H9 (cell line): ENCODE data around the gene GATAD2B. TPM values are rescaled to one million over a fixed set of nuclear protein-coding genes. Genes with fewer than 3 reads are reported as not detected.

ENCODE experiments used
- DNase-seq: peaks from one replicate; pipeline ENCODE4 v3.0.0-alpha.2; 2017
- H2AFZ ChIP-seq: one replicate; pipeline ENCODE4 v1.6.1; 2013; ENCODE audit warnings: mild to moderate bottlenecking, low read length, control low read depth, moderate library complexity
- H2AK5ac ChIP-seq: 2 replicates; pipeline ENCODE4 v1.6.1; 2013; ENCODE audit warnings: low read length, control low read depth, mixed read lengths; ENCODE audit not compliant: insufficient read length
- H2BK120ac ChIP-seq: one replicate; pipeline ENCODE4 v1.6.1; 2013; ENCODE audit warnings: low read depth, mild to moderate bottlenecking, low read length, control low read depth, inconsistent platforms; ENCODE audit not compliant: poor library complexity, severe bottlenecking
- H2BK12ac ChIP-seq: 2 replicates; pipeline ENCODE4 v1.6.1; 2013; ENCODE audit warnings: low read length, control low read depth, mixed read lengths, low read depth; ENCODE audit not compliant: insufficient read length
- H2BK15ac ChIP-seq: 2 replicates; pipeline ENCODE4 v1.6.1; 2013; ENCODE audit warnings: low read depth, low read length, control low read depth
- H2BK20ac ChIP-seq: one replicate; pipeline ENCODE4 v1.6.1; 2013; ENCODE audit warnings: low read depth, mild to moderate bottlenecking, low read length, control low read depth, inconsistent platforms; ENCODE audit not compliant: poor library complexity, severe bottlenecking
- H2BK5ac ChIP-seq: 2 replicates; pipeline ENCODE4 v1.6.1; 2013; ENCODE audit warnings: low read length, control low read depth, mixed read lengths; ENCODE audit not compliant: insufficient read length
- H3K14ac ChIP-seq: 2 replicates; pipeline ENCODE4 v1.6.1; 2013; ENCODE audit warnings: low read length, control low read depth; ENCODE audit not compliant: insufficient read depth
- H3K18ac ChIP-seq: 2 replicates; pipeline ENCODE4 v1.6.1; 2013; ENCODE audit warnings: low read depth, mild to moderate bottlenecking, mixed read lengths, low read length, control low read depth; ENCODE audit not compliant: insufficient read length
- H3K23ac ChIP-seq: 2 replicates; pipeline ENCODE4 v1.6.1; 2013; ENCODE audit warnings: low read length, control low read depth, mixed read lengths, low read depth; ENCODE audit not compliant: insufficient read length
- H3K23me2 ChIP-seq: 2 replicates; pipeline ENCODE4 v1.6.1; 2013; ENCODE audit warnings: low read depth, mild to moderate bottlenecking, mixed read lengths, low read length, control low read depth; ENCODE audit not compliant: insufficient read length, poor library complexity, severe bottlenecking
- H3K27ac ChIP-seq: 2 replicates; pipeline ENCODE4 v1.5.1; 2013; ENCODE audit warnings: low read length, control low read depth, mixed read lengths, low read depth; ENCODE audit not compliant: insufficient read length
- H3K27me3 ChIP-seq: 2 replicates; pipeline ENCODE4 v1.6.1; 2013; ENCODE audit warnings: low read length, control low read depth, inconsistent platforms; ENCODE audit not compliant: insufficient read depth
- H3K4ac ChIP-seq: 2 replicates; pipeline ENCODE4 v1.6.1; 2013; ENCODE audit warnings: low read depth, mild to moderate bottlenecking, control low read depth, inconsistent platforms, low read length, moderate library complexity
- H3K4me1 ChIP-seq: 2 replicates; pipeline ENCODE4 v1.6.1; 2013; ENCODE audit warnings: low read length, control low read depth, inconsistent platforms; ENCODE audit not compliant: insufficient read depth
- H3K4me2 ChIP-seq: 2 replicates; pipeline ENCODE4 v1.6.1; 2013; ENCODE audit warnings: low read length, control low read depth, mixed read lengths; ENCODE audit not compliant: insufficient read length, insufficient read depth
- H3K56ac ChIP-seq: 2 replicates; pipeline ENCODE4 v1.6.1; 2013; ENCODE audit warnings: low read depth, mild to moderate bottlenecking, mixed read lengths, low read length, control low read depth; ENCODE audit not compliant: insufficient read length
- H3K79me1 ChIP-seq: 2 replicates; pipeline ENCODE4 v1.6.1; 2013; ENCODE audit warnings: low read depth, mild to moderate bottlenecking, moderate library complexity, low read length, control low read depth, inconsistent platforms; ENCODE audit not compliant: insufficient read depth, poor library complexity, severe bottlenecking
- H3K79me2 ChIP-seq: 2 replicates; pipeline ENCODE4 v1.6.1; 2013; ENCODE audit warnings: low read length, control low read depth, inconsistent platforms; ENCODE audit not compliant: insufficient read depth
- H3K9ac ChIP-seq: 2 replicates; pipeline ENCODE4 v1.6.1; 2013; ENCODE audit warnings: low read length, control low read depth, mixed read lengths; ENCODE audit not compliant: insufficient read length; ENCODE audit errors: extremely low read depth
- H3K9me3 ChIP-seq: one replicate; pipeline ENCODE4 v1.6.1; 2013; ENCODE audit warnings: low read depth, low read length, inconsistent platforms; ENCODE audit not compliant: control insufficient read depth
- H3T11ph ChIP-seq: one replicate; pipeline ENCODE4 v1.6.1; 2013; ENCODE audit warnings: mild to moderate bottlenecking, low read length, control low read depth, inconsistent platforms
- H4K20me1 ChIP-seq: one replicate; pipeline ENCODE4 v1.6.1; 2013; ENCODE audit not compliant: control insufficient read depth, insufficient read length, insufficient read depth
- H4K5ac ChIP-seq: 2 replicates; pipeline ENCODE4 v1.6.1; 2013; ENCODE audit warnings: low read depth, mild to moderate bottlenecking, mixed read lengths, low read length, control low read depth; ENCODE audit not compliant: insufficient read length
- H4K8ac ChIP-seq: replicated peaks from 2 replicates; pipeline ENCODE4 v1.6.1; 2013; ENCODE audit warnings: low read length, control low read depth, mixed read lengths, low read depth; ENCODE audit not compliant: insufficient read length
- H4K91ac ChIP-seq: 2 replicates; pipeline ENCODE4 v1.6.1; 2013; ENCODE audit warnings: low read depth, mild to moderate bottlenecking, moderate library complexity, mixed read lengths, low read length, control low read depth; ENCODE audit not compliant: insufficient read length
- H3K27ac Mint-ChIP-seq, 3 experiments: 2 replicates in 2 of 3; 3 replicates in 1 of 3; pipeline ENCODE4 v1.8.0; 2020 to 2021; ENCODE audit warnings: mixed read lengths in 3 of 3, mild to moderate bottlenecking in 1 of 3, moderate library complexity in 1 of 3
- H3K27me3 Mint-ChIP-seq: 2 replicates; pipeline ENCODE4 v1.8.0; 2021; ENCODE audit warnings: low read depth, mild to moderate bottlenecking, moderate library complexity, mixed read lengths
- H3K36me3 Mint-ChIP-seq, 3 experiments: 2 replicates in 2 of 3; 3 replicates in 1 of 3; pipeline ENCODE4 v1.8.0; 2020 to 2021; ENCODE audit warnings: low read depth in 3 of 3, mixed read lengths in 3 of 3; ENCODE audit not compliant: insufficient read depth in 1 of 3
- H3K4me1 Mint-ChIP-seq, 2 experiments: 2 replicates each; pipeline ENCODE4 v1.8.0; 2020; ENCODE audit warnings: mixed read lengths in 2 of 2
- H3K4me3 Mint-ChIP-seq, 2 experiments: 2 replicates in 1 of 2; 3 replicates in 1 of 2; pipeline ENCODE4 v1.8.0; 2020 to 2021; ENCODE audit warnings: mild to moderate bottlenecking in 2 of 2, mixed read lengths in 2 of 2, moderate library complexity in 1 of 2
- H3K9me3 Mint-ChIP-seq, 2 experiments: 2 replicates in 1 of 2; 3 replicates in 1 of 2; pipeline ENCODE4 v1.8.0; 2020; ENCODE audit warnings: mild to moderate bottlenecking in 2 of 2, mixed read lengths in 2 of 2, moderate library complexity in 1 of 2
- WGBS: extraction: QIAGEN DNeasy Blood & Tissue Kit; methylation state at CpG from one replicate; pipeline ENCODE4 v1.1.7; 2013; ENCODE audit warnings: missing lambda C conversion rate, low lambda C conversion rate, mixed read lengths; ENCODE audit not compliant: insufficient read length; ENCODE audit errors: extremely low coverage; 5-methylcytosine and 5-hydroxymethylcytosine counted together
- long read RNA-seq: library from polyadenylated mRNA; unstranded; transcript quantifications from one replicate; pipeline ENCODE4 v2.0.0, GENCODE V29; 2020
- total RNA-seq: library from RNA; stranded (reverse); gene quantifications from 2 replicates; pipeline ENCODE4 v1.2.1, GENCODE V29; 2021
- TF ChIP-seq, protein P1 (sequence below): fragments of 200-600 bp; sonication (generic); conservative IDR thresholded peaks from 3 replicates; pipeline ENCODE4 v1.8.0; 2021; ENCODE audit warnings: antibody characterized with exemption, mild to moderate bottlenecking

Gene GATAD2B
- 37.0 and 44.1 TPM in 2 replicates for total RNA-seq
- long read RNA-seq, full-length matches to known transcripts, result 3 of 13 reads
- long read RNA-seq, partial matches to known transcripts, result 0 of 13 reads
- long read RNA-seq, other reads (novel, unspliced or antisense), result 10 of 13 reads

DNA sequence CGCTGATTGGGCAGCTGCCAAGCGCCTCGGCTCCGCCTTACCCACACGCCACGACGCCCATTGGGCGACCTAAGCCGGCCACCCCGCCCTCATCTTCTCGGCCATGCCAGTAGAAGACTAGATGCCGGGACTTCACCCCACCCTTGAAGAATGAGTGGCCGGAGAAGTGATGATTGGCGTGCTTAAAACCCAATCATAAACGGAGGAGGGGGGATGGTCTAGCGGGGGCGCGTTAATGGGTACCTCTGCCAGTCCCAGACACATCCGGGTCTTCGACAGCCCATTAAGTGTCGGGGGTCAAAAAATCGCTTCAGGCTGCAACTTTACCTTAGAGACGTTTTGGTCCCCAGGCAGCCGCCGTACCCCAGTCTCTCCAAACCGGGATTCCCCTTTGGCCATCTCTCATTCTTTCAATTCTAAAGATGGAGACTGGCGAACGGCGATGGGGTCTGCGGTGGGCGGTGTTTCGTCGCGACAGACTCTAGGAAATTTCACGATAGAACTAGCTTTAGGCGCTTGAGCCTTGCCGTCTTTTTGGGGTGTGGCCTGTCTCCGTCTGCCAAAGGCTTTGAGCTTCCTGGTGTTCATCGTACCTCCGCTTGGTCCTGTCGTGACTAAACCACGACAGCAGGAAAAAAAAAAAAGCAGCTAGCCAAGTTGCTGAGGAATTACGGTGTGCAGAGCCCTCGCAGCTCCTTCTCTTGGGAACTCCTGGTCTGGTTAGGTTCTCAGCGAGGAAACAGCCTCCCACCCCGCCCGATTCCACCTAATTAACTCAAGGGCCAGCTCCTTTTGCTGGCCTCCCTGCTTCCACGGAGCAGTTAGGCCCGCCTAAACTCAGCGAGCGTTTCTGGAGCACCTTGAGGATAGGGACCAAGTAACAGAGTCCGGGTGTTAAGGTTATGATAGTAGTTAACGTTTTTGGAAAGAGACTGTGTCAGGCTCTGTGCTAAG lies at the start of gene GATAD2B:
TSS of gene GATAD2B (minus strand) at position 1 of the 954 bp plus-strand sequence. CDS start 94,625 bp downstream, outside the sequence.
- H2BK12ac ChIP-seq, result no peak within 1 kb of the TSS
- TF ChIP-seq, protein P1, sequence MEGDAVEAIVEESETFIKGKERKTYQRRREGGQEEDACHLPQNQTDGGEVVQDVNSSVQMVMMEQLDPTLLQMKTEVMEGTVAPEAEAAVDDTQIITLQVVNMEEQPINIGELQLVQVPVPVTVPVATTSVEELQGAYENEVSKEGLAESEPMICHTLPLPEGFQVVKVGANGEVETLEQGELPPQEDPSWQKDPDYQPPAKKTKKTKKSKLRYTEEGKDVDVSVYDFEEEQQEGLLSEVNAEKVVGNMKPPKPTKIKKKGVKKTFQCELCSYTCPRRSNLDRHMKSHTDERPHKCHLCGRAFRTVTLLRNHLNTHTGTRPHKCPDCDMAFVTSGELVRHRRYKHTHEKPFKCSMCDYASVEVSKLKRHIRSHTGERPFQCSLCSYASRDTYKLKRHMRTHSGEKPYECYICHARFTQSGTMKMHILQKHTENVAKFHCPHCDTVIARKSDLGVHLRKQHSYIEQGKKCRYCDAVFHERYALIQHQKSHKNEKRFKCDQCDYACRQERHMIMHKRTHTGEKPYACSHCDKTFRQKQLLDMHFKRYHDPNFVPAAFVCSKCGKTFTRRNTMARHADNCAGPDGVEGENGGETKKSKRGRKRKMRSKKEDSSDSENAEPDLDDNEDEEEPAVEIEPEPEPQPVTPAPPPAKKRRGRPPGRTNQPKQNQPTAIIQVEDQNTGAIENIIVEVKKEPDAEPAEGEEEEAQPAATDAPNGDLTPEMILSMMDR, result no peak
- H2BK20ac ChIP-seq, result no peak within 1 kb of the TSS

More for the DNA sequence above, at the start of gene GATAD2B:
- Histone ChIP-seq H3K79me2 (peaks cover 29% of the 10 kb centered on the region; the same call in 1 of the 2 replicates), H4K5ac (no peak within 1 kb of the TSS), H3K18ac (peak within 1 kb of the TSS; percentile 96), H3K27me3 (no peaks in the 10 kb centered on the region), H4K91ac (no peak within 1 kb of the TSS), H3K56ac (no peak within 1 kb of the TSS), H2AK5ac (no peak within 1 kb of the TSS), H3K23me2 (peaks cover 14% of the 10 kb centered on the region), H2BK120ac (no peak within 1 kb of the TSS), H3K4me1 (no peaks in the 10 kb centered on the region; the same call in 1 of the 2 replicates), H3K9me3 (no peaks in the 10 kb centered on the region), H3K27ac (peak within 1 kb of the TSS; percentile 61), H3T11ph (no peak within 1 kb of the TSS), H2AFZ (no peak within 1 kb of the TSS), H3K79me1 (no peaks in the 10 kb centered on the region), H4K20me1 (peaks cover 4% of the 10 kb centered on the region), H3K4me2 (peak within 1 kb of the TSS; percentile 99), H2BK15ac (no peak within 1 kb of the TSS), H3K4ac (no peak within 1 kb of the TSS), H3K9ac (peak within 1 kb of the TSS; percentile 88), H3K23ac (no peak within 1 kb of the TSS), H2BK5ac (peak within 1 kb of the TSS; percentile 59), H4K8ac (no peak within 1 kb of the TSS), H3K14ac (peak within 1 kb of the TSS; percentile 93)
- no peaks in the 10 kb centered on the region for H3K9me3 Mint-ChIP-seq
- H3K4me1 Mint-ChIP-seq, result peaks cover 24% of the 10 kb centered on the region in 2 experiments
- WGBS, result no CpG with 5 or more reads among the region's 53 CpGs
- peak within 1 kb of the TSS; percentile 96 to 98 (median 96) for H3K27ac Mint-ChIP-seq
- peak within 1 kb of the TSS; percentile 89 to 94 for H3K4me3 Mint-ChIP-seq
- no peaks in the 10 kb centered on the region for H3K27me3 Mint-ChIP-seq
- DNase-seq, result peak; percentile 100
- peaks cover 1 to 5% (median 4%) of the 10 kb centered on the region in 3 experiments; a peak in 3 of 7 replicates for H3K36me3 Mint-ChIP-seq
